GM19372 (cell line): Measurements from ENCODE around the gene PKD2L2.
"Not testable (repeated sequence)": the region's sequence is repeated elsewhere in the genome, so short reads cannot be mapped to it uniquely, and the experiment has no call there.

Source experiments
- ATAC-seq: cut with Tn5 transposase; IDR thresholded peaks from one replicate; pipeline ENCODE4 v1.9.1; 2021; ENCODE audit warnings: mild to moderate bottlenecking, low read depth, moderate library complexity; ENCODE audit not compliant: unreplicated experiment

Gene PKD2L2

DNA sequence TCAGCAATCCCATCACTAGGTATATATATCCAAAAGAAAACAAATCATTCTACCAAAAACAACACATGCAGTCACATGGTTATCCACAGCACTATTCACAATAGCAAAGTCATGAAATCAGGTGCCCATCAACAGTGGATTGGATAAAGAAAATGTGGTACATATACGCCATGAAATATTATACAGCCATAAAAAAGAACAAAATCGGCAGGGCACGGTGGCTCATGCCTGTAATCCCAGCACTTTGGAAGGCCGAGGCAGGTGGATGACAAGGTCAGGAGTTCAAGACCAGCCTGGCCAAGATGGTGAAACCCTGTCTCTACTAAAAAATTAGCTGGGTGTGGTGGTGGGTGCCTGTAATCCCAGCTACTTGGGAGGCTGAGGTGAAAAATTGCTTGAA lies 55.0 kb downstream of the PKD2L2 start:
- ATAC-seq, result not testable (repeated sequence)

DNA sequence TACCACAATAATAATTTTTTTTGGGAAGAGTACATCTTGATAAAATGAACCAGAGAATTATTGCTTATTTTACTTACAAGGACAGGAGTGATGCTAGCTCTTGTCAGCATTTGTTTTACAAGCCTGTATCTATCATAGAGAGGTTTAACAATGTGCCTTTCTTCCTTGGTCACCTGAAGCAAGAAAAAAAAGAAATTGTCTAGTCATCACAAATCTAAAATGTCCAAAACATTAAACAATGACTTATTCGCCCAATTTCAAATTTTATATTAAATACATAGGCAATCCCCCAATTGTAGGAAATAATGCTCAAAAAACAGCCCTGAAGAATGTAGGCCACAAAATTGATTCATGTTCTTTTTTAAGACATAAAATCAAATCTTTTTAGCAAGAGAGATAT lies 56.6 kb downstream of the PKD2L2 start:
- no peak for ATAC-seq

DNA sequence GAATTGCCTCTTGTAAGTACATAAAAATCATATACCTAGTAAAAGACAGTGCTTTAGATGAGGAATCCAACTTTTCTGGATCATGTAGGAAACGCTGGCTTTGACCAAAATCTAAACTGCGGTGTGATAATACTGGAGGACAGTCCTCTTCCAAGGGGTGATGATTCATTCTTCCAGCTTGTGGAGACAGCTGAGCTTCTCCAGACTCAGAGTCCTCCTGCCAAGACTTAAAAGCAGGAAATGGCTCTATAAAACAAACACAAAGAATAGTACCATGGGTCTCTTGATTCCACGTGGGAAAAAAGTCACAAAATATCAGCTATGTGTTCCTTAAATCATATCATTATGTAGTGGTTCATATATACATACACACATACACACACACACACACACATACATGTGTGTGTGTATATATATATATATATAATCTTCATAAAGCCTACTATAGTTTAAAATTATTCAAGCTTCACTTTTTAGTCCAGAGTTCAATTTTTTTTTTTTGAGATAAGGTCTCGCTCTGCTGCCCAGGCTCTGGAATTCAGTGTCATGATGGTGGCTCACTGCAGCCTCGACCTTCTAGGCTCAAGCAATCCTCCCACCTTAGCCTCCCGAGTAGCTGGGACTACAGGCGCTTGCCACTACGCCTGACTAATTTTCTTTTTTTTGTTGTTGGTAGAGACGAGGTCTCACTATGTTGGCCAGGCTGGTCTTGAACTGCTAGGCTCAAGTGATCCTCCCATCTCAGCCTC lies 65.0 kb downstream of the PKD2L2 start:
- no peak for ATAC-seq

DNA sequence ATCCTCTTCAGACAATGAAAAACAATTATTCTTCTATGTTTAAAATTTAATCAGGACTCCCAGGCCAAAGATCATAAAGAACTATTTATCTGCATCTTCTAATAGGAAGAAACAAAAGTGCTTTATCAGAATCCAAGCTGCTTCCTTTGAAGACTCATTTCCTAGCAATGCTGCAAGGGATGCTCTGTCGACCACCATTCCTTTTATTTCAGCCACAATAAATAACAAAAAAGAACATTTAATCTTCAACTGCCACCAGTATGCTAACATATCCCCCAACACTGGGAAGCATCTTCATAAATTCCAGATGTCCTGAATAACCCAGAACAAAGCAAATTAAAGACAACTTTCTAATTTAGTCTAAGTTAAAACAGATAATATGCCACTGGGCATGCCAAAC lies 68.7 kb downstream of the PKD2L2 start:
- ATAC-seq, result no peak

DNA sequence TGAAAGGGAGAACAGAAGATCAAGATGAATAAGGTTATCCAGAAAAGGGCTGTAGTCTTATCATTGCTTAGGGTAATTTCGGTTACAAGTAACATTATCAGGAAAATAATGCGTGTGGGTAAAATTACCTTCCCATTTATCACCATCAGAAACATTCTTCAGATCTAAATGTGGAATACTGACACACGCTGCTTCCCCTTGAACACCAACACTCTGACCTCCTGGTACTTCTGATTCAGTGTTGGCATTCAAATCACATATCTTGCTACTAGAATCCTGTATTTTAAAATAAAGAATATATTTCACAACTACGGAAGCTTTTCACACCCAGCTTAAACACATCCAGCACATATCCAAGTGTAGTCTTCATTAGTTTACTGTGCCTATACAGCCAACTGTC lies 70.2 kb downstream of the PKD2L2 start:
- no peak for ATAC-seq

DNA sequence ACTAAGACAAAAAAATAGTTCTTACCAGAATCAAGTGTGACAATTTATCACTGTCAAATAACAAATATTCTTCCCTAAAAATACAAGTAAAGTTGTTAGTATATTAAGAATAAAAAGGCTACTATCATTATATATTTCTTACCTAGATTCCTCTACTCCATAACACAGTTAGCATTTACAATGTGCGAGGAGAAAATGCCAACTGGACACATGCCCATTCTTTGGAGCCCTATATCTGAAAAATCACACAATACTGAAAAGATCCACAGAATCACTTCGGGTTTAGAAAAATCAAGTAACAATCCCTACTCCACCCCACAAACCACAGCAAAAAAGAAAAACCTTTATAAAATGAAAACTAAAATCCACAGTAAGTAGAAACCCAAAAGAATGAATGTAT lies 70.9 kb downstream of the PKD2L2 start:
- no peak for ATAC-seq

DNA sequence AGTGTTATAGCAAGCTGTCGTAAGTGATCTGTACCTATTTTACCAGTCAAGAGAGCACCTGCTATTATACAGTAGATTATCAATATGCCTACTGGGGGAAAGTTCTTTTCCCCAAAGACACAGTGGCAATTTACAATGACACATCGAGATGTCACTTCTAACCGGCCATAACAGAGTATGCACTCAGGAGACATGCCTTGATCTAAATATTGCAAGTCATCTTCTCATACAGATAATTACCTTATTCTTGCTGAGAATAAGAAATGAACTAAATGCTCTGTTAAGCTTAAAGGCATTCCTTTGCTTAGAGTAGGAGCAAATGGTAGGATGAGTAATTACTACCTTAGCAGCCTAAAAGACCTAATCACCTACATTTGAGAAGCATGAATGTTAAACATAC lies 71.6 kb downstream of the PKD2L2 start:
- ATAC-seq, result no peak

DNA sequence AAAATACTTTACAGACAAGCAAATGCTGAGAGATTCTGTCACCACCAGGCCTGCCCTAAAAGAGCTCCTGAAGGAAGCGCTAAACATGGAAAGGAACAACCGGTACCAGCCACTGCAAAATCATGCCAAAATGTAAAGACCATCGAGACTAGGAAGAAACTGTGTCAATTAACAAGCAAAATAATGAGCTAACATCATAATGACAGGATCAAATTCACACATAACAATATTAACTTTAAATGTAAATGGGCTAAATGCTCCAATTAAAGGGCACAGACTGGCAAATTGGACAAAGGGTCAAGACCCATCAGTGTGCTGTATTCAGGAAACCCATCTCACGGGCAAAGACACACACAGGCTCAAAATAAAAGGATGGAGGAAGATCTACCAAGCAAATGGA lies 81.1 kb downstream of the PKD2L2 start:
- ATAC-seq, result not testable (repeated sequence)

DNA sequence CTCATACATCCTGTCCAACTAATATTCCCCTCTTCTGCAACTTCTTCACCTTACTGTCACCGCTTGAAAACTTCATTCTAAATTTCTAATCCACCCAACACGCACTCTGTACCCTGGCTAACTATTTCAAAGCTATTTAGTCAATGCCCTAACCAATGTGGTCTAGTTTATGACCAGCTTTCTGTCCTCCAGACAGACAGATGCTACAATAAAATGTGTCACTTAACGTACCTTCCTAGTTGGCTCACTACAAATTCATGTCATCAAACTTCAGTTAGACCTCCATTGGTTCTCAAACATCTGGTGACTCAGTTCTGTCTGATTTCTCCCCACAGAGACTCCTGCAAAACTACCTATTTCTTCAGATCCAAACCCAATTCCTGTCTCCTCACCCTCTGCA lies 86.0 kb downstream of the PKD2L2 start:
- no peak for ATAC-seq

DNA sequence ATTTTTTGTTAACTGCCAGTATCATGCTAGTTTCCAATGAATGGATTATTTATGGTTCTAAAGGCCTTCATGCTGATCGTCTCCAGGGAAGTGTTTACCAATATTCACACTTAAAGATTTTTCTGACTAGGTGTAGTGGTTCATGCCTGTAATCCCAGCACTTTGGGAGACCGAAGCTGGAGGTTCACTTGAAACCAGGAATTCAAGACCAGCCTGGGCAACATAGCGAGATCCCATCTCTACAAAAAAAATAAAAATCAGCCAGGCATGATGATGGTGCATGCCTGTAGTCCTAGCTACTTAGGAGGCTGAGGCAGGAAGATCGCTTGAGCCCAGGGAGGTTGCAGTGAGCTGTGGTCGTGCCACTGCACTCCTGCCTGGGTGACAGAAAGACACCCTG lies 100.2 kb downstream of the PKD2L2 start:
- ATAC-seq, result no peak
